ENCODE measurements around the gene UNC5C. TPM values are rescaled to one million over a fixed set of nuclear protein-coding genes. Genes with fewer than 3 reads are reported as not detected.

UNC5C gene
- total RNA-seq, 1 donor from 2014 or later = 2.2 TPM

DNA sequence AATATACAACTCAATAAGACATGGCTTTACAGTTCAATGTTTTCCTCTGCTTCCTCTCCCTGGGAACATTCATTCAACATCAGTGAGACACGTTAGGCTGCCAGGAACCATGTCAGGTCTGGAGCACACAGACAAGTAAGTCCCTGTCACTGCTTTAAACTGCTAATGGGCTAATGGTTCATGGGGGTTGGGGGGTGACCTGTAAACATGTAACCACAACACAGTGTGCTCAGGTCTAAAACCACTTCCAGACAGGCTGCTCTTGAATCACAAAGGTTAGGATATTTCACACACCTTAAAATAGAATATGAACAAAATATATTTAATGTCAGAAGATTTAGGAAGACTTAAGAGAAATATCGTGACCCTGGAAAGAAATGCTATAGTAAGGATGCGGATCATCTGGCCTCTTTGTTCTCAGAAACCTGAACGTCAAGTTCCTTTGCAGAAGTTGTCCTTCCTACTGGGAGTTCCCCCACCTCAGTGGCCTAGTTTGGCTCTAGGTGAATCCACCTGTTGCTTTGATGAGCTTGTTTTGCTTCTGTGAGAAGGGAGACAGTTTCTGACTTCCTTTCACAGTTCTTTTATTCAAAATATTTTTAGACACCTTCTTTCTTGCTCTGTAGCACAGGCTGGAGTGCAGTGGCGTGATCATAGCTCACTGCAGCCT is 359.9 kb downstream of the UNC5C start:
- DNase-seq (ENCODE audit: low read depth) = no peak
- TF ChIP-seq, protein P1, sequence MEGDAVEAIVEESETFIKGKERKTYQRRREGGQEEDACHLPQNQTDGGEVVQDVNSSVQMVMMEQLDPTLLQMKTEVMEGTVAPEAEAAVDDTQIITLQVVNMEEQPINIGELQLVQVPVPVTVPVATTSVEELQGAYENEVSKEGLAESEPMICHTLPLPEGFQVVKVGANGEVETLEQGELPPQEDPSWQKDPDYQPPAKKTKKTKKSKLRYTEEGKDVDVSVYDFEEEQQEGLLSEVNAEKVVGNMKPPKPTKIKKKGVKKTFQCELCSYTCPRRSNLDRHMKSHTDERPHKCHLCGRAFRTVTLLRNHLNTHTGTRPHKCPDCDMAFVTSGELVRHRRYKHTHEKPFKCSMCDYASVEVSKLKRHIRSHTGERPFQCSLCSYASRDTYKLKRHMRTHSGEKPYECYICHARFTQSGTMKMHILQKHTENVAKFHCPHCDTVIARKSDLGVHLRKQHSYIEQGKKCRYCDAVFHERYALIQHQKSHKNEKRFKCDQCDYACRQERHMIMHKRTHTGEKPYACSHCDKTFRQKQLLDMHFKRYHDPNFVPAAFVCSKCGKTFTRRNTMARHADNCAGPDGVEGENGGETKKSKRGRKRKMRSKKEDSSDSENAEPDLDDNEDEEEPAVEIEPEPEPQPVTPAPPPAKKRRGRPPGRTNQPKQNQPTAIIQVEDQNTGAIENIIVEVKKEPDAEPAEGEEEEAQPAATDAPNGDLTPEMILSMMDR (conservative IDR thresholded peaks at IDR 0.05; ENCODE audit: low read depth, low read length) = no peak
- no peak overlapping the region for H3K4me3 ChIP-seq (ENCODE audit: low read depth, low read length)

- TF ChIP-seq, protein P1 (conservative IDR thresholded peaks at IDR 0.05; ENCODE audit: low read depth, low read length) = no peak
- no peak overlapping the region for H3K4me3 ChIP-seq (ENCODE audit: low read depth, low read length)
- DNase-seq (ENCODE audit: low read depth) = no peak
Observed at GRCh38 chr4:95186666-95187065, 362.1 kb downstream of the UNC5C start.

DNA sequence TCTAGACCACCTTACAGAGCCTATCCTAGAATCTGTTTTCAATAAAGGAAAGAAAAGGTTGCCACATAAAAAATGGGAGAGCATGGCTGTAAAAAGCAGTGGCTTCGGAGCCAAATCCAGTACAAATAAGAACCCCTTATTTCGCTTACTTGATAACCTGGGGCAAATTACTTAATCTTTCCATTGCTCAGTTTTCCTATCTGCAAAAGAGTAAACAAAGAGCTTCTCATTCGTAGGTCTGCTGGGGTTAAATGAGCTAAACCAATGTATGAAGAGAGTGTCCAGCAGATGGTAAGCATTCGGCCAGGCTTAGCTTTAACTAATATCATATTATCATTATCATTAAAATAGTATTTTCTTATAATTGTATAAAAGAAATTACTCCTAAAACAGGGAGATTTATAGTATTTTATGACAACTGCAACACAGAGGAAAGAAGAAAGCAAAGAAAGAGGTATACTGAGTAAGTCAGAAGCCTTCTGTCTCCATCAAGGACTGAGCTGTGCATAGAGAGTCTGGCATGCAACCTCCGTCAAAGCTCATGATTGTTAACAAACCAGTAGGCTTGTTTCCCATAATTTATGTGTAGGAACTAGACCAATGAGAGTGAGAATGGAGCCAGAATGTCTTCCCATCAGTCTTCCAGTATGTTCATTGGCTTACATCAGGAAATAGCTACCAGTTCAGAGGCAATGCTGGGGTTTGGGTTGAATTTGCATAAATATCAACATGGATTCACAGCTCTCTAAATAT is 364.9 kb downstream of the UNC5C start:
- TF ChIP-seq, protein P1 (conservative IDR thresholded peaks at IDR 0.05; ENCODE audit: low read depth, low read length) = no peak
- no peak overlapping the region for H3K4me3 ChIP-seq (ENCODE audit: low read depth, low read length)
- DNase-seq (ENCODE audit: low read depth) = no peak

DNA sequence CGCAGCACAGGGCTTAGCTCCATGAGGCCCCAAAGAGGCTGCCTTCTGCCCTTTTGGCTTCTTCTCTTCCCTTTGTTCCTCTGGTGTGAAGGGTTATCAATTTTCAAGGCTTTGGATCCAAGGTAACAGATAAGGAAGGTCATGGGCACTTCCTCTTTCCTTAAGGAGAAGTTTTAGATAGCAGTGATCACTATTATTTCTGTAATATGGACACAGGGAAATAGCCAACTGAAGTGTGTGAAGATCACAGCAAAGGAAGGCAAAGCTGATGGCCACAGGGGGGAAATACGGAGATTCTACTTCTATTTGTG is 366.8 kb downstream of the UNC5C start:
- DNase-seq (ENCODE audit: low read depth) = no peak
- no peak overlapping the region for H3K4me3 ChIP-seq (ENCODE audit: low read depth, low read length)
- TF ChIP-seq, protein P1 (conservative IDR thresholded peaks at IDR 0.05; ENCODE audit: low read depth, low read length) = no peak

GRCh38 chr4:95181243-95181995 is 367.4 kb downstream of the UNC5C start:
- H3K4me3 ChIP-seq (ENCODE audit: low read depth, low read length) = no peak overlapping the region
- DNase-seq (ENCODE audit: low read depth) = no peak
- TF ChIP-seq, protein P1 (conservative IDR thresholded peaks at IDR 0.05; ENCODE audit: low read depth, low read length) = no peak

DNA sequence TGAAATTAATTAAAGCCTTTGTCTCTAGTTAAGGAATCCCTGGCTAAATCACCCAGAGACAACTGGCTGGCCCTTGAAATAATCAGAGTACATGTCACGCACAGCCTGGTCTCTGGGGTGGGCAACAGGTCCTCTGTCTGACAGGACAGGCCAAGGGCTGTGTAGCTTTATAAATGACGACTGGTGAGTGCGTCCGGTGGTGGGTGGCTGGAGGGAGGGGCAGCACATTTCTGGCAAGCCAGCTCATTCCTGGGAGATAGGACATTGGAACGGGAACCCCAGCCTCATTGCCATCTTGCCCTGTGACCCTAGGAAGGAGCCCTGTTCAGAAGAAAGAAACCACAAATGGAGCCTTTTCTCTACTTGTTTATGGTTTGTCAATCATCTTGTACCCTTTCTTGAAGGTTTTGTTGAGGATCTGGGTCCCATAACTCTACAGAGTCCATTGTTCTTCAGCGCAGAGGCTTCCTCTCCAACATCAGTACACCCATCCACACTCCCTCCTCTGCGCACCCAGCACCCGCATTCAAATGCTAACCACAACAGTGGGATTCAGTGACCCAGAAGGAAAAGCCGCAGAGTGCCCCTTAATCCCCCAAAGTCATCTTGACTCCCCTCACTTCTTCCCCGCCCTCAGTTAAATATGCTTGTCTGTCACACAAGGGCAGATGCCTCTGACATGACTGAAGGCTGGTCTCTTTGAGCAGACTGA is 368.1 kb downstream of the UNC5C start:
- no peak overlapping the region for H3K4me3 ChIP-seq (ENCODE audit: low read depth, low read length)
- TF ChIP-seq, protein P1 (conservative IDR thresholded peaks at IDR 0.05; ENCODE audit: low read depth, low read length) = no peak

More for the DNA sequence above, 368.1 kb downstream of the UNC5C start:
- DNase-seq (ENCODE audit: low read depth) = no peak

Measured in epithelial cell of proximal tubule (primary cell).